ENCODE data around the gene BCR.

Gene BCR

GRCh38 chr22:23168391-23169042, 11.8 kb upstream of the BCR start:
- TF ChIP-seq Cebpa-rat (IDR thresholded peaks at IDR 0.05), result no peak
- H3K9ac ChIP-seq, result no peak overlapping the region
- H3K4me1 ChIP-seq, result peaks cover 29% of the 10 kb centered on the region
- no peaks in the 10 kb centered on the region for H4K20me1 ChIP-seq
- no peaks in the 10 kb centered on the region for H3K27me3 ChIP-seq
- no peak overlapping the region for H3K4me2 ChIP-seq
- no peak overlapping the region for H3K27ac ChIP-seq
- no peaks in the 10 kb centered on the region for H3K9me3 ChIP-seq
- no peaks in the 10 kb centered on the region for H3K36me3 ChIP-seq
- H3K4me3 ChIP-seq, result no peak overlapping the region

- Histone ChIP-seq H4K20me1 (no peaks in the 10 kb centered on the region), H3K27ac (no peak overlapping the region)
These were observed 11.3 kb upstream of the BCR start for GRCh38 chr22:23169043-23169406.

DNA sequence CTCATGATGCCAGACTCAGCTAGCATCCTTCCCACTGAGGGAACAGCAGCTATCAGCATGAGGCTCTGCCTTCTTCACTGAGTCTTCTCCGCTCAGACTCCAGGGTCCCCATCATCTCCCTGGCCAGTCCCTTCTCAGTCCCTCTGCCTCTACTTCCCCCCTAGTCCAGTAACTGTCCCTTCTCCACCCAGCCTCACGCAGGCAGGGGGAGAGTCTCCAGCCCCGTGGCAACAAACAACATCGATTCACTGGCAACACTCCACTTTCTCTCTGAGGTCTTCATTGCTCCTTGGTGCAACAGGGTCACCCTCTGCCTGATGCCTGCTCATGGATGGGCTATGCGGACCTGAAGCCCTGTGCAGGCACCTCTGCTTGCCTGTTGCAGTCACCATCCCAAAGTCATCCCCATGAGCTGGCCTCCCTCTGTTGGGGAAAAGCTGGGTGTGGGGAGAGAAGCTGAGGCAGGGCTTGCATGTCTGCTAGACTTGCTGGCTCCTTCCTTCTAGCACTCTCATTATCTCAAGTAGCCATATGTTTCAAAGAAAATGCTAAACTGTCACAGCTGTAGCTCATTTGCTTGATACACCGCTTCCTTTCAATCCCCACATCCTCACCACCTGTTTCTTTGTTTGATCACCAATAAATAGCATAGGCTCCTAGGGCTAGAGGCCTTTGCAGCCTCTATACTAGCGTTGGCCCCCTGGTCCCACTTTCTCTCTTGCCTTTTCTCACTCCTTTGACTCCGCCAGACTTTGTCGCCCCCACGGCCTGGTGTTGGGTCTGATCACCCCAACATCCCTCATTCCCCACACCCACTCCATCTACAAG, 4.3 kb upstream of the BCR start:
- H3K4me3 ChIP-seq, result 0 out of 2 replicates have a peak overlapping the region, but pooled peaks have one; percentile 18
- no peak overlapping the region for H3K27ac ChIP-seq
- H3K27me3 ChIP-seq, result no peaks in the 10 kb centered on the region
- peaks cover 7% of the 10 kb centered on the region for H3K36me3 ChIP-seq
- TF ChIP-seq Cebpa-rat (IDR thresholded peaks at IDR 0.05), result no peak
- H3K4me1 ChIP-seq, result peaks cover 27% of the 10 kb centered on the region
- no peak overlapping the region for H3K4me2 ChIP-seq
- H3K9ac ChIP-seq, result no peak overlapping the region
- H4K20me1 ChIP-seq, result peaks cover 30% of the 10 kb centered on the region
- peaks cover 29% of the 10 kb centered on the region for H3K9me3 ChIP-seq

More at GRCh38 chr22:23169043-23169406, 11.3 kb upstream of the BCR start:
- Histone ChIP-seq H3K9ac (no peak overlapping the region), H3K36me3 (no peaks in the 10 kb centered on the region), H3K27me3 (no peaks in the 10 kb centered on the region), H3K4me1 (peaks cover 29% of the 10 kb centered on the region), H3K4me3 (no peak overlapping the region), H3K4me2 (no peak overlapping the region), H3K9me3 (no peaks in the 10 kb centered on the region)
- TF ChIP-seq Cebpa-rat (IDR thresholded peaks at IDR 0.05), result no peak

- H3K4me3 ChIP-seq, result no peak overlapping the region
- peaks cover 29% of the 10 kb centered on the region for H3K9me3 ChIP-seq
- H4K20me1 ChIP-seq, result peaks cover 36% of the 10 kb centered on the region
- no peak overlapping the region for H3K4me2 ChIP-seq
- H3K9ac ChIP-seq, result no peak overlapping the region
- H3K4me1 ChIP-seq, result peaks cover 27% of the 10 kb centered on the region
- no peak for TF ChIP-seq Cebpa-rat (IDR thresholded peaks at IDR 0.05)
- no peak overlapping the region for H3K27ac ChIP-seq
- H3K27me3 ChIP-seq, result no peaks in the 10 kb centered on the region
- peaks cover 13% of the 10 kb centered on the region for H3K36me3 ChIP-seq
These were observed 3.7 kb upstream of the BCR start for GRCh38 chr22:23176645-23177027.

DNA sequence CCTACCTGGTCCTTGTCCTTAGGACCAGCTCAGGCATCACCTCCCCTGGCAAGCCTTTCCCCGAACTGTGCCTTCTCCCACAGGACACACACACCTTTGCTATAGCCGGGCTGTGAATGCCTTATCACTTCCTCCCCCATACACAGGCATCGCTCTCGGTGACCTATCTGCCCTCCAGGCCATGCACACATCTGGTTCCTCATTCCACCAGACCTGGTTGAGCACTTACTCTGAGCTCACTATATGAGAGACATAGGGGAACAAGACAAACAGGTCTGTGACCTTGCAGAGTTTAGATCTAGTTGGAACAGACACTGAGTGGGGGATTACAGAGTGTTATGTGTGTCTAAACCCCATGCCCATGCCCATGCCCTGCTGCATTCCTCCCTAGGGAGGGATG, 3.1 kb upstream of the BCR start:
- peaks cover 24% of the 10 kb centered on the region for H3K4me1 ChIP-seq
- TF ChIP-seq Cebpa-rat (IDR thresholded peaks at IDR 0.05), result no peak
- no peaks in the 10 kb centered on the region for H3K27me3 ChIP-seq
- H3K4me3 ChIP-seq, result no peak overlapping the region
- no peak overlapping the region for H3K27ac ChIP-seq
- peaks cover 29% of the 10 kb centered on the region for H3K9me3 ChIP-seq
- H3K9ac ChIP-seq, result no peak overlapping the region
- no peak overlapping the region for H3K4me2 ChIP-seq
- peaks cover 42% of the 10 kb centered on the region for H4K20me1 ChIP-seq
- peaks cover 19% of the 10 kb centered on the region for H3K36me3 ChIP-seq

- Histone ChIP-seq H3K9me3 (peaks cover 29% of the 10 kb centered on the region), H3K4me2 (peak overlapping the region; percentile 100), H3K27ac (no peak overlapping the region), H4K20me1 (peaks cover 57% of the 10 kb centered on the region), H3K4me3 (peak overlapping the region; percentile 99), H3K4me1 (peaks cover 24% of the 10 kb centered on the region), H3K36me3 (peaks cover 30% of the 10 kb centered on the region), H3K27me3 (no peaks in the 10 kb centered on the region), H3K9ac (peak overlapping the region; percentile 20; the same call in 1 of the 2 replicates)
- TF ChIP-seq Cebpa-rat (IDR thresholded peaks at IDR 0.05), result no peak
These were observed 1.6 kb upstream of the BCR start for GRCh38 chr22:23178512-23179254.

DNA sequence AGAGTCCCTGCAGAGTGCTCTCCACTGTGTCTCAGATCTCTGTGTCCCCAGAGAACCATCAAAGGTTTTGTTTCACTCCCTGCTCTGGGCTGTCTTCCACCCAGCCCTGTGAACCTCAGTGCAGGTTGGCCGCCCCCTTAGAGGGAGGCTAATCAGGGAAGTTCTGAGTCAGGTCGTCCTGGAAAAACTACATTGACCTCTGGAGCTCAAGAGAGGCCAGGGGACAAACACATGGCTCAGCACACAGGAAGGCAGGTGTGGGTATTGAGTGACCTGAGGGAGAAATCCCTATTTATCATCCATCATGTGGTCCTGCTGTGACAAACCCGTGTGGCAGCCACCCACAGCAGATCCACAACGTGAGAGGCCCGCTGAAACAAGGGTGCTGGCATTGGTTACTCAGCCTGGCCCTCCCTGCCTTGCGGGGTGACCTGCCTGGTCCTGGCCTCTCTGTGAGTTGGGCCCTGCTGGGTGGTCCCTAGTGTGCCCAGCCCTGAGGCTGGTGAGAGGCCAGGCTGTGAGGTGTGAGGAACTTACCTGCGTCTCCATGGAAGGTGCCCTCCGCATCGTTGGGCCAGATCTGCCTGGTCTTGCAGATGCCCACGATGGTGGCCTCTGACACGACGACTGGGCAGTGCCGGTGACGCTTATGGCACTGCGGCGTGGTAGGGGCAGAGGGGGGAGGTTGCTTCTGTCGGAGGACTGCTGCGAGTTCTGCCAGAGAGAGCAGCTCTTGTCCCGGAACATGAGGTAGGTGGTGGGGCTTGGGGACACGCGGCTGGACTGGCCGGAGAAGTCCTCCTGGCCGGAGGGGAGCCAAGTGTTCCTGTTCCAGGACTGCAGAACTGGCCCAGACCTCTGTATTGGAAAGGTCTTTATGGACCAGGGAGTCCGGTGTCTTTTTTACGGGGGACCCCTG, 669 bp upstream of the BCR start:
- Histone ChIP-seq H3K4me1 (peaks cover 34% of the 10 kb centered on the region), H3K4me2 (peak overlapping the region; percentile 100), H3K9me3 (peaks cover 29% of the 10 kb centered on the region), H4K20me1 (peaks cover 66% of the 10 kb centered on the region), H3K27ac (peak overlapping the region; percentile 97), H3K36me3 (peaks cover 40% of the 10 kb centered on the region), H3K9ac (peak overlapping the region; percentile 96), H3K4me3 (peak overlapping the region; percentile 99), H3K27me3 (no peaks in the 10 kb centered on the region)
- TF ChIP-seq Cebpa-rat (IDR thresholded peaks at IDR 0.05), result no peak

- Histone ChIP-seq H3K4me2 (peak overlapping the region; percentile 100), H3K36me3 (peaks cover 39% of the 10 kb centered on the region), H3K9ac (peak overlapping the region; percentile 96), H3K27ac (peak overlapping the region; percentile 97), H3K4me3 (peak overlapping the region; percentile 99), H4K20me1 (peaks cover 79% of the 10 kb centered on the region), H3K27me3 (no peaks in the 10 kb centered on the region), H3K4me1 (peaks cover 47% of the 10 kb centered on the region), H3K9me3 (peaks cover 15% of the 10 kb centered on the region)
- no peak for TF ChIP-seq Cebpa-rat (IDR thresholded peaks at IDR 0.05)
These were observed 798 bp downstream of the BCR start for GRCh38 chr22:23180893-23181720.
